ENCODE data around the gene SLC30A5.

The SLC30A5 gene

DNA sequence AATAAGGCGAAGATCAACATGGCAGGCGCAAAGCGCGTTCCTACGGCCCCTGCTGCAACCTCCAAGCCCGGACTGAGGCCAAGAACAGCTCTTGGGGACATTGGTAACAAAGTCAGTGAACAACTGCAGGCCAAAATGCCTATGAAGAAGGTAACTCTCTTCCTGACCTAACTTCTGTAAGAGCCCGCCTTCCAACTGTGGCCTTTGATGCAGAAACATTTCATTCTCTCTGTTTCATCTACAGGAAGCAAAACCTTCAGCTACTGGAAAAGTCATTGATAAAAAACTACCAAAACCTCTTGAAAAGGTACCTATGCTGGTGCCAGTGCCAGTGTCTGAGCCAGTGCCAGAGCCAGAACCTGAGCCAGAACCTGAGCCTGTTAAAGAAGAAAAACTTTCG lies 74.1 kb downstream of the SLC30A5 start:
- DNase-seq = no peak

DNA sequence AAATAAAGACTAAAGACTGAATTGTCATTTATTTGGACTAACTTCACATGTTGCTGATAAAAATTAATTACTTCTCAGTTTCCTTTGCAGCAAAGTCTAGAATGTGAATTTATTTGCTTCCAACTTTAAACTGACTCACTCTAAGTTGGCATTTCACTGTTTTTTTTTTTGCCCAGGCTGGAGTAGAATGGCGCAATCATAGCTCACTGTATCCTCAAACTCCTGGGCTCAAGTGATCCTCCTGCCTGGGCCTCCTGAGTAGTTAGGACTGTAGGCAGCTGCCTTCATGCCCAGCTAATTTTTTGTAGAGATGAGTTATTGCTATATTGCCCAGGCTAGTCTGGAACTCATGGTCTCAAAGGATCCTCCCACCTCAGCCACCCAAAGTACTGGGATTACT lies 76.7 kb downstream of the SLC30A5 start:
- no peak for DNase-seq

DNA sequence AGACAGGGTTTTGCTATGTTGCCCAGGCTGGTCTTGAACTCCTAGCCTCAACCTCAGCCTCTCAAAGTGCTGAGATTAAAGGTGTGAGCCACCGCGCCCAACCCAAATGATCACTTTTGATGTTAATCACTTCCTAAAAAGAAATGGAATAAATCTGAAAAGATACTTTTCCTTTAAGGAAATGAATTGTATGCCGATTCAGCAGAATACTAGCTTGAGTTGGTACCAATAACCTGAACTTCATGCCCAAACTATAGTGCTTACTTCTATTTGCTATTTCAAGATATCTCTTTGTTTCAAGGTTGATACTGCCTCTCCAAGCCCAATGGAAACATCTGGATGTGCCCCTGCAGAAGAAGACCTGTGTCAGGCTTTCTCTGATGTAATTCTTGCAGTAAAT lies 77.2 kb downstream of the SLC30A5 start:
- no peak for DNase-seq
